HEK293 (cell line): ENCODE results near the gene LTB4R.

ENCODE experiments used
- CTCF ChIA-PET: fragments of 350-600 bp; formaldehyde crosslinking; extraction: SDS; loops from one replicate; lab custom pipeline; 2021; ENCODE audit warnings: antibody characterized with exemption; lab: Yijun Ruan, JAX
- POLR2A ChIA-PET: fragments of 300-600 bp; formaldehyde crosslinking; extraction: SDS; loops from one replicate; lab custom pipeline; 2020; ENCODE audit warnings: antibody characterized with exemption, inconsistent platforms; lab: Yijun Ruan, JAX
- H3K27ac ChIP-seq: fragments of 200-500 bp; sonication (Bioruptor generic); 2 replicates; pipeline ENCODE4 v1.5.1; 2014; ENCODE audit warnings: low read depth, low read length, control low read depth, inconsistent platforms; ENCODE audit errors: extremely low read depth
- H3K36me3 ChIP-seq, 2 experiments: fragments of 200-500 bp in 1 of 2; sonication (Bioruptor generic) in 1 of 2; 1 replicate in 1 of 2; 2 replicates in 1 of 2; pipeline ENCODE4 v1.5.1; 2014 to 2017; ENCODE audit warnings: inconsistent platforms in 2 of 2, low read length in 2 of 2; ENCODE audit not compliant: control insufficient read depth in 2 of 2, insufficient read depth in 1 of 2
- H3K4me1 ChIP-seq: fragments of 200-500 bp; sonication (Bioruptor generic); 2 replicates; pipeline ENCODE4 v1.5.1; 2014; ENCODE audit warnings: mild to moderate bottlenecking, low read length, inconsistent platforms; ENCODE audit not compliant: control insufficient read depth, insufficient read depth
- H3K4me3 ChIP-seq: 2 replicates; pipeline ENCODE4 v1.5.1; 2011; ENCODE audit warnings: low read depth, mild to moderate bottlenecking, control low read depth, low read length, moderate library complexity
- H3K9me3 ChIP-seq: fragments of 200-500 bp; sonication (Bioruptor generic); 2 replicates; pipeline ENCODE4 v1.5.1; 2014; ENCODE audit warnings: low read depth, low read length, inconsistent platforms; ENCODE audit not compliant: control insufficient read depth, insufficient read depth
- FEZF1 ChIP-seq: fragments of 450-650 bp; formaldehyde crosslinking; IDR thresholded peaks from 2 replicates; pipeline ENCODE4 v1.5.1; 2016; ENCODE audit warnings: missing biosample characterization, missing genetic modification characterization
- IKZF3 ChIP-seq: fragments of 450-650 bp; IDR thresholded peaks from 2 replicates; pipeline ENCODE4 v1.5.0; 2018; ENCODE audit warnings: missing biosample characterization, mild to moderate bottlenecking, missing genetic modification characterization, moderate library complexity
- OVOL3 ChIP-seq: fragments of 450-650 bp; formaldehyde crosslinking; IDR thresholded peaks from 2 replicates; pipeline ENCODE4 v1.5.1; 2016; ENCODE audit warnings: missing biosample characterization, missing genetic modification characterization
- SP3 ChIP-seq: fragments of 450-650 bp; formaldehyde crosslinking; IDR thresholded peaks from 2 replicates; pipeline ENCODE4 v1.5.1; 2016; ENCODE audit warnings: missing biosample characterization, missing genetic modification characterization
- ZNF121 ChIP-seq: fragments of 450-650 bp; formaldehyde crosslinking; IDR thresholded peaks from 2 replicates; pipeline ENCODE4 v1.5.1; 2016; ENCODE audit warnings: missing biosample characterization, missing genetic modification characterization
- ZNF19 ChIP-seq: fragments of 450-650 bp; formaldehyde crosslinking; IDR thresholded peaks from 2 replicates; pipeline ENCODE4; 2016; ENCODE audit warnings: missing biosample characterization, missing genetic modification characterization, low read depth
- ZNF302 ChIP-seq: fragments of 450-650 bp; formaldehyde crosslinking; IDR thresholded peaks from 2 replicates; pipeline ENCODE4 v1.5.1; 2016; ENCODE audit warnings: missing biosample characterization, missing genetic modification characterization, low read depth
- ZNF324 ChIP-seq: fragments of 450-650 bp; formaldehyde crosslinking; IDR thresholded peaks from 2 replicates; pipeline ENCODE4 v1.5.1; 2016; ENCODE audit warnings: missing biosample characterization, missing genetic modification characterization
- ZNF335 ChIP-seq: fragments of 450-650 bp; formaldehyde crosslinking; conservative IDR thresholded peaks from 2 replicates; pipeline ENCODE4 v1.5.1; 2016; ENCODE audit warnings: missing biosample characterization, missing genetic modification characterization
- ZNF341 ChIP-seq: fragments of 450-650 bp; formaldehyde crosslinking; IDR thresholded peaks from 2 replicates; pipeline ENCODE4; 2016; ENCODE audit warnings: low read depth, missing biosample characterization, missing genetic modification characterization
- ZNF391 ChIP-seq: fragments of 450-650 bp; formaldehyde crosslinking; IDR thresholded peaks from 2 replicates; pipeline ENCODE4 v1.5.1; 2016; ENCODE audit warnings: low read depth, missing biosample characterization, missing genetic modification characterization, borderline replicate concordance
- ZNF416 ChIP-seq: fragments of 450-650 bp; formaldehyde crosslinking; IDR thresholded peaks from 2 replicates; pipeline ENCODE4 v1.5.1; 2016; ENCODE audit warnings: missing biosample characterization, missing genetic modification characterization
- ZNF555 ChIP-seq: fragments of 450-650 bp; formaldehyde crosslinking; conservative IDR thresholded peaks from 2 replicates; pipeline ENCODE4 v1.5.1; 2017; ENCODE audit warnings: missing biosample characterization, mild to moderate bottlenecking, missing genetic modification characterization, inconsistent platforms
- ZNF560 ChIP-seq: fragments of 450-650 bp; formaldehyde crosslinking; IDR thresholded peaks from 2 replicates; pipeline ENCODE4 v1.5.1; 2017; ENCODE audit warnings: missing biosample characterization, missing genetic modification characterization, borderline replicate concordance
- ZNF654 ChIP-seq: fragments of 450-650 bp; formaldehyde crosslinking; IDR thresholded peaks from 2 replicates; pipeline ENCODE4 v1.5.1; 2016; ENCODE audit warnings: low read depth, missing biosample characterization, missing genetic modification characterization
- ZNF777 ChIP-seq: fragments of 450-650 bp; formaldehyde crosslinking; IDR thresholded peaks from 2 replicates; pipeline ENCODE4 v1.5.1; 2017; ENCODE audit warnings: missing biosample characterization, missing genetic modification characterization, borderline replicate concordance
- ZNF843 ChIP-seq: fragments of 450-650 bp; formaldehyde crosslinking; IDR thresholded peaks from 2 replicates; pipeline ENCODE4 v1.5.1; 2016; ENCODE audit warnings: missing biosample characterization, missing genetic modification characterization
- ZSCAN30 ChIP-seq: fragments of 450-650 bp; IDR thresholded peaks from 2 replicates; pipeline ENCODE4 v1.5.1; 2018; ENCODE audit warnings: missing biosample characterization, mild to moderate bottlenecking, missing genetic modification characterization, moderate library complexity
- TF ChIP-seq, protein P1 (sequence below): fragments of 450-650 bp; formaldehyde crosslinking; IDR thresholded peaks from 2 replicates; pipeline ENCODE4 v1.5.1; 2016; ENCODE audit warnings: missing biosample characterization, missing genetic modification characterization, borderline replicate concordance
- TF ChIP-seq, protein P2 (sequence below): fragments of 450-650 bp; formaldehyde crosslinking; IDR thresholded peaks from 2 replicates; pipeline ENCODE4 v1.5.1; 2016; ENCODE audit warnings: missing biosample characterization, missing genetic modification characterization
- TF ChIP-seq, protein P3 (sequence below): fragments of 450-650 bp; formaldehyde crosslinking; IDR thresholded peaks from 2 replicates; pipeline ENCODE4 v1.5.1; 2017; ENCODE audit warnings: missing biosample characterization, missing genetic modification characterization
- TF ChIP-seq, protein P4 (sequence below): fragments of 450-650 bp; formaldehyde crosslinking; IDR thresholded peaks from 2 replicates; pipeline ENCODE4 v1.5.1; 2016; ENCODE audit warnings: missing biosample characterization, missing genetic modification characterization
- TF ChIP-seq, protein P5 (sequence below): fragments of 450-650 bp; formaldehyde crosslinking; IDR thresholded peaks from 2 replicates; pipeline ENCODE4 v1.5.1; 2017; ENCODE audit warnings: missing biosample characterization, missing genetic modification characterization

Gene LTB4R

DNA sequence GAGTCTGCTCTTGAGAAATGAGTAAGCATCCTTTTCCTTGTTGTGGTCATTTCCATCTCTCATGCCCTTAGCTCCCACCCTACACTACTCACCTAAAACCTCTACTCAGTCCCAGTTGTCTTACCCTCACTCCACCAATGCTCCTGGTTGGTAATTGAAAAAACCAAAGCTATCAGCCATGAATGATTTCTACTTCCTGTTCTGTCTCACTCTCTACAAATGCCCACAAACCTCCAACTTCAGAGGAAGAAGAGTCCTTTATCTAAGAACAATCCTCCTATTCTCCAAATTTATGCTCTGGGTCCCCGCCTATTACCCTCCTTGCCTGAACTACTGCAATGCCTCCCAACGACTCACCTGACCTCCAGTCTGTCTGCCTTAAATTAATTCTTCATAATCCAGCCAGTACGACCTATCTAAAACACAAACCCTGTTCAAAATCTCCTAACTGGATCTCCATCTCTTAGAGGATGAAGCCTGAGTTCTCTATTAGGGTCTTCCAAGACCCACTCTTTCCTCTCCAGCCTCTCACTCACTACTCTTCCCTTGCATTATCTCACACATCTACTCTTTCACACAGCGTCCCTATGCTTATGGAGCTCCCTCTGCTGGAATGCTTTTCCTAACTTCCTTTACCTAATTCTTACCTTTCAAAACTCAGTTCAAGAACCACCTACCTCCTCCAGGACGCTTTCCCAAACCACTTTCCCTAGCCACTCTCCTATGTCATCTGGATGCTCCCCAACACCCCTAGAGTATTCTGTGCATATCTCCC is 13.9 kb upstream of the LTB4R start (continued):
- TF ChIP-seq, protein P1, sequence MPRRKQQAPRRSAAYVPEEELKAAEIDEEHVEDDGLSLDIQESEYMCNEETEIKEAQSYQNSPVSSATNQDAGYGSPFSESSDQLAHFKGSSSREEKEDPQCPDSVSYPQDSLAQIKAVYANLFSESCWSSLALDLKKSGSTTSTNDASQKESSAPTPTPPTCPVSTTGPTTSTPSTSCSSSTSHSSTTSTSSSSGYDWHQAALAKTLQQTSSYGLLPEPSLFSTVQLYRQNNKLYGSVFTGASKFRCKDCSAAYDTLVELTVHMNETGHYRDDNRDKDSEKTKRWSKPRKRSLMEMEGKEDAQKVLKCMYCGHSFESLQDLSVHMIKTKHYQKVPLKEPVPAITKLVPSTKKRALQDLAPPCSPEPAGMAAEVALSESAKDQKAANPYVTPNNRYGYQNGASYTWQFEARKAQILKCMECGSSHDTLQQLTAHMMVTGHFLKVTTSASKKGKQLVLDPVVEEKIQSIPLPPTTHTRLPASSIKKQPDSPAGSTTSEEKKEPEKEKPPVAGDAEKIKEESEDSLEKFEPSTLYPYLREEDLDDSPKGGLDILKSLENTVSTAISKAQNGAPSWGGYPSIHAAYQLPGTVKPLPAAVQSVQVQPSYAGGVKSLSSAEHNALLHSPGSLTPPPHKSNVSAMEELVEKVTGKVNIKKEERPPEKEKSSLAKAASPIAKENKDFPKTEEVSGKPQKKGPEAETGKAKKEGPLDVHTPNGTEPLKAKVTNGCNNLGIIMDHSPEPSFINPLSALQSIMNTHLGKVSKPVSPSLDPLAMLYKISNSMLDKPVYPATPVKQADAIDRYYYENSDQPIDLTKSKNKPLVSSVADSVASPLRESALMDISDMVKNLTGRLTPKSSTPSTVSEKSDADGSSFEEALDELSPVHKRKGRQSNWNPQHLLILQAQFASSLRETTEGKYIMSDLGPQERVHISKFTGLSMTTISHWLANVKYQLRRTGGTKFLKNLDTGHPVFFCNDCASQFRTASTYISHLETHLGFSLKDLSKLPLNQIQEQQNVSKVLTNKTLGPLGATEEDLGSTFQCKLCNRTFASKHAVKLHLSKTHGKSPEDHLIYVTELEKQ (tag by site-specific recombination): no peak
- no peak for TF ChIP-seq ZNF121 (tag by site-specific recombination)
- no peak for TF ChIP-seq ZNF843 (tag by site-specific recombination)
- no peak for TF ChIP-seq FEZF1
- TF ChIP-seq, protein P2, sequence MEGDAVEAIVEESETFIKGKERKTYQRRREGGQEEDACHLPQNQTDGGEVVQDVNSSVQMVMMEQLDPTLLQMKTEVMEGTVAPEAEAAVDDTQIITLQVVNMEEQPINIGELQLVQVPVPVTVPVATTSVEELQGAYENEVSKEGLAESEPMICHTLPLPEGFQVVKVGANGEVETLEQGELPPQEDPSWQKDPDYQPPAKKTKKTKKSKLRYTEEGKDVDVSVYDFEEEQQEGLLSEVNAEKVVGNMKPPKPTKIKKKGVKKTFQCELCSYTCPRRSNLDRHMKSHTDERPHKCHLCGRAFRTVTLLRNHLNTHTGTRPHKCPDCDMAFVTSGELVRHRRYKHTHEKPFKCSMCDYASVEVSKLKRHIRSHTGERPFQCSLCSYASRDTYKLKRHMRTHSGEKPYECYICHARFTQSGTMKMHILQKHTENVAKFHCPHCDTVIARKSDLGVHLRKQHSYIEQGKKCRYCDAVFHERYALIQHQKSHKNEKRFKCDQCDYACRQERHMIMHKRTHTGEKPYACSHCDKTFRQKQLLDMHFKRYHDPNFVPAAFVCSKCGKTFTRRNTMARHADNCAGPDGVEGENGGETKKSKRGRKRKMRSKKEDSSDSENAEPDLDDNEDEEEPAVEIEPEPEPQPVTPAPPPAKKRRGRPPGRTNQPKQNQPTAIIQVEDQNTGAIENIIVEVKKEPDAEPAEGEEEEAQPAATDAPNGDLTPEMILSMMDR (tag by site-specific recombination): peak; percentile 77

DNA sequence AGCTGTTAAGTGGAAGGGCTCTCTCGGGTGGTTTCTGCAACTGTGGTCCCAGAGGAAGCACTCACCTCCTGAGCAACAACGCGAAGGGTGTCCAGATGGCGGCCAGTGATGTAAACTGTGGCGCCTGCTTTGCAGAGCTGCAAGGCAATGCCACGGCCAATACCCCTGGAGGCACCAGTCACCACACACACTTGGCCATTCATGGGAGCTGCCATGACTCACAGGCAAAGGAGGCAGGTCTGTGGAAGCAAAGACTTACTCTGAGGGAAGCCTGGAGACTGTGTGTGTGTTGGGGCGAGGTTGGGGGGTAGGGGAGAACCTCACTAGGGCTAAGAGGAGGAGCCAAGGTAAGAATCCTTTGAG is 12.4 kb upstream of the LTB4R start:
- H3K27ac ChIP-seq: peak overlapping the region; percentile 71; the same call in 1 of the 2 replicates
- TF ChIP-seq ZNF324 (tag by site-specific recombination) (no peak), ZNF654 (tag by site-specific recombination) (no peak), ZNF555 (tag by site-specific recombination) (no peak), ZNF416 (tag by site-specific recombination) (no peak), ZNF335 (no peak), IKZF3 (tag by site-specific recombination) (no peak), ZNF391 (no peak), ZNF341 (no peak), SP3 (tag by site-specific recombination) (no peak), ZNF777 (tag by site-specific recombination) (no peak), ZSCAN30 (tag by site-specific recombination) (no peak), OVOL3 (no peak), ZNF19 (tag by site-specific recombination) (no peak), ZNF560 (tag by site-specific recombination) (no peak), ZNF302 (no peak)
- TF ChIP-seq, protein P3, sequence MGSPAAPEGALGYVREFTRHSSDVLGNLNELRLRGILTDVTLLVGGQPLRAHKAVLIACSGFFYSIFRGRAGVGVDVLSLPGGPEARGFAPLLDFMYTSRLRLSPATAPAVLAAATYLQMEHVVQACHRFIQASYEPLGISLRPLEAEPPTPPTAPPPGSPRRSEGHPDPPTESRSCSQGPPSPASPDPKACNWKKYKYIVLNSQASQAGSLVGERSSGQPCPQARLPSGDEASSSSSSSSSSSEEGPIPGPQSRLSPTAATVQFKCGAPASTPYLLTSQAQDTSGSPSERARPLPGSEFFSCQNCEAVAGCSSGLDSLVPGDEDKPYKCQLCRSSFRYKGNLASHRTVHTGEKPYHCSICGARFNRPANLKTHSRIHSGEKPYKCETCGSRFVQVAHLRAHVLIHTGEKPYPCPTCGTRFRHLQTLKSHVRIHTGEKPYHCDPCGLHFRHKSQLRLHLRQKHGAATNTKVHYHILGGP: no peak
- TF ChIP-seq, protein P4, sequence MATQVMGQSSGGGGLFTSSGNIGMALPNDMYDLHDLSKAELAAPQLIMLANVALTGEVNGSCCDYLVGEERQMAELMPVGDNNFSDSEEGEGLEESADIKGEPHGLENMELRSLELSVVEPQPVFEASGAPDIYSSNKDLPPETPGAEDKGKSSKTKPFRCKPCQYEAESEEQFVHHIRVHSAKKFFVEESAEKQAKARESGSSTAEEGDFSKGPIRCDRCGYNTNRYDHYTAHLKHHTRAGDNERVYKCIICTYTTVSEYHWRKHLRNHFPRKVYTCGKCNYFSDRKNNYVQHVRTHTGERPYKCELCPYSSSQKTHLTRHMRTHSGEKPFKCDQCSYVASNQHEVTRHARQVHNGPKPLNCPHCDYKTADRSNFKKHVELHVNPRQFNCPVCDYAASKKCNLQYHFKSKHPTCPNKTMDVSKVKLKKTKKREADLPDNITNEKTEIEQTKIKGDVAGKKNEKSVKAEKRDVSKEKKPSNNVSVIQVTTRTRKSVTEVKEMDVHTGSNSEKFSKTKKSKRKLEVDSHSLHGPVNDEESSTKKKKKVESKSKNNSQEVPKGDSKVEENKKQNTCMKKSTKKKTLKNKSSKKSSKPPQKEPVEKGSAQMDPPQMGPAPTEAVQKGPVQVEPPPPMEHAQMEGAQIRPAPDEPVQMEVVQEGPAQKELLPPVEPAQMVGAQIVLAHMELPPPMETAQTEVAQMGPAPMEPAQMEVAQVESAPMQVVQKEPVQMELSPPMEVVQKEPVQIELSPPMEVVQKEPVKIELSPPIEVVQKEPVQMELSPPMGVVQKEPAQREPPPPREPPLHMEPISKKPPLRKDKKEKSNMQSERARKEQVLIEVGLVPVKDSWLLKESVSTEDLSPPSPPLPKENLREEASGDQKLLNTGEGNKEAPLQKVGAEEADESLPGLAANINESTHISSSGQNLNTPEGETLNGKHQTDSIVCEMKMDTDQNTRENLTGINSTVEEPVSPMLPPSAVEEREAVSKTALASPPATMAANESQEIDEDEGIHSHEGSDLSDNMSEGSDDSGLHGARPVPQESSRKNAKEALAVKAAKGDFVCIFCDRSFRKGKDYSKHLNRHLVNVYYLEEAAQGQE (tag by site-specific recombination): no peak
- TF ChIP-seq, protein P5, sequence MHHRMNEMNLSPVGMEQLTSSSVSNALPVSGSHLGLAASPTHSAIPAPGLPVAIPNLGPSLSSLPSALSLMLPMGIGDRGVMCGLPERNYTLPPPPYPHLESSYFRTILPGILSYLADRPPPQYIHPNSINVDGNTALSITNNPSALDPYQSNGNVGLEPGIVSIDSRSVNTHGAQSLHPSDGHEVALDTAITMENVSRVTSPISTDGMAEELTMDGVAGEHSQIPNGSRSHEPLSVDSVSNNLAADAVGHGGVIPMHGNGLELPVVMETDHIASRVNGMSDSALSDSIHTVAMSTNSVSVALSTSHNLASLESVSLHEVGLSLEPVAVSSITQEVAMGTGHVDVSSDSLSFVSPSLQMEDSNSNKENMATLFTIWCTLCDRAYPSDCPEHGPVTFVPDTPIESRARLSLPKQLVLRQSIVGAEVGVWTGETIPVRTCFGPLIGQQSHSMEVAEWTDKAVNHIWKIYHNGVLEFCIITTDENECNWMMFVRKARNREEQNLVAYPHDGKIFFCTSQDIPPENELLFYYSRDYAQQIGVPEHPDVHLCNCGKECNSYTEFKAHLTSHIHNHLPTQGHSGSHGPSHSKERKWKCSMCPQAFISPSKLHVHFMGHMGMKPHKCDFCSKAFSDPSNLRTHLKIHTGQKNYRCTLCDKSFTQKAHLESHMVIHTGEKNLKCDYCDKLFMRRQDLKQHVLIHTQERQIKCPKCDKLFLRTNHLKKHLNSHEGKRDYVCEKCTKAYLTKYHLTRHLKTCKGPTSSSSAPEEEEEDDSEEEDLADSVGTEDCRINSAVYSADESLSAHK (tag by site-specific recombination): no peak

More for the DNA sequence above, 12.4 kb upstream of the LTB4R start:
- ChIA-PET POLR2A (interaction anchor here (1.3 to 5.4 kb wide), 5 partner anchors 9 to 83 kb away, joined by 3 to 62 read pairs (median 10); partner anchors contain the start of genes CIDEB, MDP1, RABGGTA and TINF2), CTCF (interaction anchor here (0.7 to 5.7 kb wide), 12 partner anchors 10 to 139 kb away, joined by 3 to 133 read pairs (median 4); partner anchors contain the start of genes CIDEB, IRF9, LTB4R2 and TINF2)
- Histone ChIP-seq H3K4me3 (peak overlapping the region; percentile 85), H3K9me3 (no peaks in the 10 kb centered on the region), H3K4me1 (peaks cover 12% of the 10 kb centered on the region), H3K36me3 (peaks cover 19 to 51% of the 10 kb centered on the region in 2 experiments)
